GM23248 (cell line): ENCODE data around the gene BCORL1.

Experiments
- EZH2 ChIP-seq: fragments of 200-600 bp; sonication (generic); IDR thresholded peaks from 2 replicates; pipeline ENCODE4 v1.6.1; 2018; ENCODE audit warnings: antibody characterized with exemption, mild to moderate bottlenecking; ENCODE audit not compliant: insufficient read depth, poor library complexity, severe bottlenecking
- EZH2phosphoT487 ChIP-seq: fragments of 200-600 bp; sonication (generic); IDR thresholded peaks from 2 replicates; pipeline ENCODE4 v1.6.1; 2018; ENCODE audit warnings: antibody characterized with exemption, moderate library complexity, mild to moderate bottlenecking, low read depth; ENCODE audit not compliant: insufficient read depth

DNA sequence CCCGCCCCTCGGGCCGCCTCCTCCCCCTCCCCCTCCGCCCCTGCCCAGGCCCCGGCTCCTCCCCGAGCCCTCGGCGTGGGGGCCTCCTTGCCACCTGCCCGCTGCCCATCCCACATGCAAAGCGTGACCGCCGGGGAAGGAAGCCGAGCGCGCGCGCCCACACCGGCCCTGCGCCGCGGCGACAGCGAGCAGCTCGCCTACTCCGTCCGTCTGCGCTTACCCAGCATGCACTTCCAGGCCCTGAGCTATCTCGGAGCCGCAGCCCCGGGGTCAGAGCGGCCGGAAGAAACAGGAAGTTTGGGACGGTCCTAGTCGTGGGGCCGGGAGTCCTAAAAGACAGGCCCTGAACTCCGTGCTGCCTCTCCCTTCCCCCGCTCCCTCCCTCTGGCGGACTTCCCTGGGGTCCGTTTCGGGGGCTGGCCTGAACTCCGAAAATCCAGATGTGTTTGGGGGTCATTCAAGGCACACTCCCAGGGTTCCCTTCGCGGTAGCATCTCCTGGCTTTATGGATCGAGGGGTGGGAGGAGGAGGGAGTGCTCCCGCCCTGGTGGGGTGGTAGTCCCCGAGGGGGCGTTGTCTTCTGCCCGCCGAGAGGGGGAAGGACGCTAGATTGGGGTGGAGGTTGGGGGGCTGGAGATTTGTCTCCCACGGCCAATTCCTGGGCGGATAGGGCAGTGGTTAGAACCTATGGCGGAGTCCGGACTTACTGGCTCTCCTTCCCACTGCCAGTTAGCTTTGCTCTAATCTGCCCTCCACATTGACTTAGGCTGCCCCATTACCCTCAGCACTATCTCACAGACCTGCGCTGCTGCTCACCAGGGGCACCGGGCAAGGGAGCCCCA lies 25.0 kb upstream of the BCORL1 start:
- TF ChIP-seq EZH2 (no peak), EZH2phosphoT487 (no peak)
